OCI-LY7 (cell line): ENCODE results near the gene SLC25A42.

Experiments used
- CTCF ChIP-seq: fragments of 200-600 bp; sonication (generic); conservative IDR thresholded peaks from 2 replicates; pipeline ENCODE4 v1.5.1; 2014; ENCODE audit warnings: mild to moderate bottlenecking, antibody characterized with exemption, low read length, moderate library complexity, mixed read lengths
- EZH2phosphoT487 ChIP-seq: fragments of 200-600 bp; sonication (generic); IDR thresholded peaks from 2 replicates; pipeline ENCODE4 v1.6.1; 2018; ENCODE audit warnings: low read depth, borderline replicate concordance, mild to moderate bottlenecking, mixed run types, antibody characterized with exemption, low read length, moderate library complexity, mixed read lengths

GRCh38 chr19:19142347-19142746 is 78.6 kb downstream of the SLC25A42 start:
- TF ChIP-seq CTCF = no peak
- no peak for TF ChIP-seq EZH2phosphoT487
